NCI-H526 treated with DMSO at 0.1 percent for 48 hours (cell line): ENCODE measurements around the gene HSPA12B.
A peak's percentile ranks its signal among the peaks of the same experiment; 100 is the strongest.

ENCODE experiments used
- DNase-seq: peaks from one replicate; lab custom pipeline; 2025; lab: John Stamatoyannopoulos, UW

HSPA12B gene

DNA sequence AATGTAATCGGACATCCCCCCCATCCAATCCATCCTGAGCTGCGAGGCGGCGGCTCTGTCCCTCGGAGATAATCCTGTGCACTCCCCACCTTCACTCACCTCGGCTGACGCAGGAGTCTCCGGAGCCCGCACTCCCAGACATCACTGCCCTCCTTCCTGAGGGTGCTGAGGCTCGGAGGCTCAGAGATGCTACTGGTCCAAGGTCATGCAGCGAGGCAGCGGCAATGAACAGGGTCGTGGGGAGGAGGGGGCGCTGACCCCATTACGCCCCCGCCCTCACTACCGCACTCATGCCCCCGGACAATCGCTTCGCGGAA, 34.6 kb downstream of the HSPA12B start:
- DNase-seq = no peak

DNA sequence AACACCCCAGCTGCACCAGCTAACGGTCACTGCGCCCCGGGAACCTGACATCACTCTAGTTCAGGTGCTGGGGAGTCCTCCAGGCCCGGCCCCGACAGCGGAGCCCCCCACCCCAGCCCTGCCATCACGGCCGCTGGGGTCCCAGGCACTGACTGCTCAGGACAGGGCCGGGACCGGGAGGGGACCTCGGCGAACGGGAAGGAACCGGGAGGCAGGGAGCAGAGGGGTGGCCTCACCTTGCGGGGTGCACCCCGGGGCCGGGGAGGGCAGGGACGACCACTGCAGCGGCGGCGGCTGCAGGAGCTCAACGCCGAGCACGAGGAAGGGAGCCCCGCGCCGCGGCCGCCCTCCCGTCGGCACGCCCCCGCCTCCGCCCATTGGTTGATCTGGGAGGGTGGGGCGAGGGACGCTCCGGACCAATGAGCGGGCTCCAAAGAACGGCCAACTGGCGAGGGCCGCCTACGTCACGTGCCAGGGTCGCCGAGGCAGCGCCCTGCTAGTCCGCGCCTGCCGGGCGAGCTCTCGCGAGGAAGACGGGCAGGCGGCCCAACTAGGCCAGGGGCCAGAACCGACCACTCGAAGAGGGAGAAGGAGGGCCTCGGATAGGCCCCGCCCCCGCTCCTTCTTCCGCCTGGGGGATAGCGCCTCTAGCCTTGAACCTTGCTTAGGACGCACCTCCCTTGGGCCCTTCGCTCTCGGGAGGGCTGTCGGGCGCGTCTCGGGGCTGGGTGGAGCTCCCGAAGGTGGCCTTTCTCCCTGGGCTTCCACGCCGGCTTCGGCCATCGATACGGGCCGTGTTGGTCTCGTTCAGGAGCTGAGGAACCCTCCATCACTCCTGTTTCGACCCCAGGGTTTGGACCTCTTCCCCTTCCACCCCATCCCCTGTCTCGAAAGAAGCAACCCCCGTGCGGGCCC, 35.2 kb downstream of the HSPA12B start, which contains the start of gene ADISSP:
Gene ADISSP, minus strand, starts transcription at position 327 of the 915 bp plus-strand sequence. CDS start 7,653 bp downstream, outside the sequence.
- peak; percentile 96 for DNase-seq

DNA sequence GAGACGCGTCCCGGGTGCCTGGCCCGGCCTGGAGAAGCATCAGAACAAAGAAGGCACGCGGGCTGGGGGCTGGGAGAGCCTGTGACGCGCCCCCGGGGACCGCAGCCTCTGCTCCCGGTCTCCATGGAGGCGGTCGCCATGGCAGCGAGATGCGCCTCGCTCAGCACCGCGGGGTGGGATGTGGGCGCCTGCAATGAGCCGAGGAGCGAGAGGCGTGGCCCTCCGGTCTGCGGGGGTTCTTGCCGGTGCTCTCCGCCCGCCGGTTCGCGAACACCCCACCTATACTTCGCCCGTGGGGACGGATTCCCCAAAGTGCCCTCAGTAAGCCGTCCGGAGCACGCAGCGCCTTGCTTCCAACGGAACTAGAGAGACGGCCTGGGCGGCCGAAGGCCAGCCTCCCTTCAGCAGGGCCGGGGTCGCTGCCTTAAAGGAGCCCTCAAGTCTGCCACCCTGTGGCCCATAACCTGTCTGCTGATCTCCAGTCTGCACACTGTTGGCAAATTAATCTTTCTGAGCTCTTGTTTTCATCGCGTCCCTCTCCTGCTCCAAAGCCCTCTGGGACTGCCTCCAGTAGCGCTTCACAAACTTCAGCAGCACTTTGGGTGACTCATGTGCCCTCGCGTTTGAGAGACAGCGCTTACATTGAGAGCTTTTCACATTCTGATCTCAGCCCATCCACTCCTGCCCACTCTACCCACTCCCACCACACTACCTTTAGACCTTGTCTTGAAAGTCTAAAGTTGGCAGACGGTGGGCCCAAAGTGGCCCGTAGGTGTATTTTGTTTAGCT, 36.1 kb downstream of the HSPA12B start:
- DNase-seq = peak; percentile 74

GRCh38 chr20:3771552-3772058, 39.1 kb downstream of the HSPA12B start:
- no peak for DNase-seq

- no peak for DNase-seq
Observed at GRCh38 chr20:3775457-3776108, 43.1 kb downstream of the HSPA12B start.

DNA sequence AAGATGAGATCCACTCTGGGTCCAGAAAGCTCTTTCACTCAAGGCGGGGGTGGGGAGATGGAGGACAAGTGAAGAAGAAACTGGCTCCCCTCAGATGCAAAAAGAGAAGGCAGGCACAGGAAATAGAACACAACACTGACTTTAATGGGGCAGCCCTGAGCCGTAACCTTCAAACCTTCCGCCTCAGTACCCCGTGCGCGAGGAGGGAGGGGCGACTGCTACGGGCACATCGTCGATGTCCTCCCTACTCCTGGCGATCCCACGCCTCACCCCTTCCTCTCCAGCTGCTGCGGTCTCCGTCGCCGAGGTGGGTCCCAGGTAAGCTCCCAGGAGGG, 44.9 kb downstream of the HSPA12B start:
- no peak for DNase-seq

GRCh38 chr20:3777716-3778629, 45.5 kb downstream of the HSPA12B start:
- DNase-seq = peak; percentile 57

GRCh38 chr20:3778976-3779375, 46.5 kb downstream of the HSPA12B start:
- no peak for DNase-seq

GRCh38 chr20:3781153-3781910, 48.8 kb downstream of the HSPA12B start, which contains the start of gene SPEF1:
Gene SPEF1, minus strand, starts transcription at chr20:3781448. Its CDS starts 161 bp downstream, at chr20:3781287.
- peak; percentile 94 for DNase-seq

DNA sequence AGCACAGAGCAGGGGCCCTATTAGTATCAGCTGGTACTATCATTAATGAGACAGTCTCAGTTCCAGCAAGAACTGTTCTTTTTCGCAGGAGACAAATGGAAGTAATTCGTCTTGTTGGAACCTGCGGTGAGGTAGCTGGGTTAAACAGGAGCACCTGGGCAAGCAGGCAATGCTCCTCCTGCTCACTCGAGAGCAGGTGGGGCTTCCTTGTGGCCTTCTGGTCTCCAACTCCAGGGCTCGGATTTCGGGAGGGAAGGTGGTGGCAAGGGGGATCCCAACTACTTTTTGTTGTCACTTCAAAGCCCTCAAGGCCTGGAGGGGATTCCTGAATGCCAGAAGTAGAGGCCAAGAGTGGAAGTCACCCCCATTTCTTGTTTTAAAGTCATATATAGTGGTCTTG, 50.1 kb downstream of the HSPA12B start:
- DNase-seq = no peak

DNA sequence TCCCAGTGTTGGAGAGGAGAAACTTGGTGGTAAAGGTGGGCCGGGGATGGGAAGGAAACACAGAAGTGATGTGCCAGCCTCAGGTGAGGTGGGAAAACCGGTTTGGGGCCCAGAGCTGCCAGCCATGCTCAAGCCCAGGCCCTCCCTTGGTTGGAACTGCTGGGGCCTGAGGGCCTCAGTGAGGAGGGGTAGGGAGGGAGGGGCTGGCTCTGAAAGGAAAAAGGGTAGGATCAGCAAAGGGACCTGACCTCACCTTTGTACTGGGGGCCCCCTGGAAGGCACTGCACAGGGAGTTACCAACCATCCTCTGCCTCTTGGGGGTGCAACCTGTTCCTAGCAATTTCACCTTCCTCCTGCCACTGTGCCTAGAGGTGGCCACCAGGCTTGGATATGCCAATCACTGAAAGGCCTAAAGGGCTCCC, 50.6 kb downstream of the HSPA12B start:
- no peak for DNase-seq

DNA sequence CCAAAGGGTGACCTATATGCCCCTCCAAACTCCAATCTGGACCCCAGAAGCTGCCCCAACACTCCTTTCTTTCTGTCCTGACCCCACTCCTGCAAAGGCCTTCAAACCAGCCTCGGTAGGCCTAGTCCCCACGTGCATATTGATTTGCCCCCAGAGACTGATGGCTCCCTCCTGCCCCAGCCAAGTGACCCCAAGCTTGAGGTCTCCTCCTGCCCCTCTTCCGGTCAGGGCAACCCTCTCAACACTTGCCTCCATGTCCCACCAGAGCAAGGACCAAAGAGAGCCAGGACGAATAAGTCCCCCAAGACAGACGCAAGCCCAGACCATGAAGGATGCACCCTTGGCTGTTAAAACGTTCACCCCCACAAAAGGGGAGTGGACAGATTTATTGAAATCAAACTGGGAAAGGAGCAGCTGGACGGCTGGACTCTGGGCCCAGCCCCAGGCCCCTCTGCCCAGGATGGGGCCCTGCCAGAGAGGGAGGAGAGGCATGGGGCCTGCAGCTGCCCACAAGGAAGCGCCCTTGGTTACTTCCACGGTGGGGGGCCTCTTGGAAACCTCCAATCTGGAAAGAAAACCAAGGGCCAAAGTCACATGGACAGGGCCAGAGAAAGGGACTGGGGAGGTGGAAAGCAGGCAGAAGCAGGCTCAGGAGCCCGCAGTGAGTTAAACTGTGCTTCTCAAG, 51.2 kb downstream of the HSPA12B start:
- DNase-seq = no peak

GRCh38 chr20:3784216-3784853, 51.9 kb downstream of the HSPA12B start:
- no peak for DNase-seq

DNA sequence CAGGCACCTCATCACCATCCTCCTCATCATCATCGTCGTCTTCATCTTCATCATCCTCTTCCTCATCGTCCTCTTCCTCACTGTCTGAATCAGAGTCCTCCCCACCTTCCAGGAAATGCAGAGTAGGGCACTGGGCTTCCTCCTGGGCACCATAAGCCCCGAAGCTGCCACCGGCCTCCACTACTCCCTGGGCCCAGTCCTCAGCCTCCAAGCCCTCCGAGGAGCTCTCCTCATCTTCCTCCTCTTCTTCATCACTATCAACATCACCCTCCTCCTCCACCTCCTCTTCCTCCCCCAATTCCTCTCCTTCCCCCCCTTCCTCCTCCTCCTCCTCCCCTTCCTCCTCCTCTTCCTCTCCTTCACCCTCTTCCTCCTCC, 52.4 kb downstream of the HSPA12B start:
- no peak for DNase-seq

DNA sequence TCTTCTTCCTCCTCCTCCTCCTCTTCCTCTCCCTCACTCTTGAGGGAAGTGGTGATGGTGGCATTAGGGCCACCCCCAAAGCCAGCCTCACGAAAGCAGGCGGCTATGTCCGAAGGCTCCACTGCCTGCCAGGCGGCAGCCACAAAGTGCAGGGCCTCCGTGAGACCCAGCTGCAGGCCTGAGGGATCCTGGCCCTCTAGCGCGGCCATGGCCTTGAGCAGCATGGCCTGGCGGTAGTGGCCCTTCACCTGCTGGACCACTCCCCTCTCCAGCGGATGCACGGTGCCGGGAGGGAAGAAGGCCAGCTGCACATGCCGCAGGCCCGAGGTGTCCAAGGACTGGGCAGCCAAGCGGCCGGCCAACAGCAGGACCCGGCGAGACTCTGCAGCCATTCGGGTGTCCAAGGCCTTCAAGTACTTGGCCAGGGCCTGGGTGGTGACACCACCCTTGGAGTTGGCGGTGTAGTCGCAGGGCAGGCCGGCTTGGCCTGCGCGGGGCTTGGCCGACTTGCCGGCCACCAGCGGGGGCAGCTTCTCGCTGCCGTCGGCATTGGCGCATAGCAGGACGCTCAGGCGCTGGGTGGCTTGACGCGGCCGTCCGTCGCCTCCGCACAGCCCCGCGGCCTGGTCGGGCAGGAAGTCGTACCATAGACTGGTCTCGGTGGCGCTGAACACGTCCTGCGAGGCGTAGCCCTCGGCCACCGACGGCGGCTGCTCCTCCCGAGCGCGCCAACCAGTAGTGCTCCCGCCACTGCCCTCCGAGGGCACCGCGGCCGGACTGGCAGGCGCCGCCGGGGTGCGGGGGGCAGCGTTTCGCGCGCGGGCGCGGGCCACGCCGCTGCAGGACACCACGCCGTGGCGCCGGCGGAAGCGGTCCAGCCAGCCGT, 53.0 kb downstream of the HSPA12B start:
- no peak for DNase-seq

DNA sequence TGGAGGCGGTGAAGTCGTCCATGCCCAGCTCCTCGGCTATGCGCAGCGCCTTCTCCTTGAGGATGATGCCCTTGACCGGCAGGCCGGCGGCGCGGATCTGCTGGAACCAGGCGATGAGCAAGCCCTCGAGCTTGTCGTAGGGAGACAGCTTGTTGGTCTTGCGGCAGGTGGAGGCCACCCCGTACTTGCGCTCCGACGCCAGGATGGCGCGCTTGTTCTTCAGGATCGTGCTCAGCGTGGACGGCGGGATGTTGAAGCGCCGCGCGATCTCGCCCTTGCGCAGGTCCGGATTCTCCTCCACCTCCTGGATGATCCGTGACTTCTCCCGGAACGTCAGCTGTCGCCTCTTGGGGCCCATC, 53.6 kb downstream of the HSPA12B start:
- no peak for DNase-seq

- DNase-seq = peak; percentile 85
Observed at GRCh38 chr20:3786665-3787323, 54.3 kb downstream of the HSPA12B start, which contains the start of gene CENPB. Gene CENPB, minus strand, starts transcription at chr20:3786740. Its CDS starts 257 bp downstream, at chr20:3786483.
